Fibroblast of lung (primary cell): ENCODE measurements around the gene NADK.

ENCODE experiments used
- EZH2 ChIP-seq: IDR thresholded peaks from 2 replicates; pipeline ENCODE4 v1.5.1; 2012; ENCODE audit warnings: low read length, control low read depth, mild to moderate bottlenecking; ENCODE audit errors: missing control alignments
- TF ChIP-seq, protein P1 (sequence below), 2 donors: IDR thresholded peaks in 1 of 2; conservative IDR thresholded peaks in 1 of 2; 1 replicate in 1 of 2; 2 replicates in 1 of 2; pipeline ENCODE4 v1.5.1; 2011 to 2012; ENCODE audit warnings: low read length in 2 of 2, control low read depth in 1 of 2, inconsistent platforms in 1 of 2, low read depth in 1 of 2, mild to moderate bottlenecking in 1 of 2

DNA sequence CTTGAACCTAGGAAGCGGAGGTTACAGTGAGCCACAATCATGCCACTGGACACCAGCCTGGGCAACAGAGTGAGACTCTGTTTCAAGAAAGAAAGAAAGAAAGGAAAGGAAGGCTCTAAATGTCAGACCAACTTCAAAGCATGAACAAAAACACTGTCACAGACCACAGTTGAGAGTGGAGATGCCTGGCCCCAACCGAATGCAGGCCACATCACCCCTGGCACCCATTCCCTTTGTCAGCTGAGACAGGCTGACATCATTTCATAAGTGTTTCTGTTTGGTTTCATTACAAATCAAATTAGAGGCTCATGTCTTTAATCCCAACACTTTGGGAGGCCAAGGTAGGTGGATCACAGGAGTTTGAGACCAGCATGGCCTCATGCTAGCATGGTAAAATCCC is 28.6 kb upstream of the NADK start:
- TF ChIP-seq, protein P1, sequence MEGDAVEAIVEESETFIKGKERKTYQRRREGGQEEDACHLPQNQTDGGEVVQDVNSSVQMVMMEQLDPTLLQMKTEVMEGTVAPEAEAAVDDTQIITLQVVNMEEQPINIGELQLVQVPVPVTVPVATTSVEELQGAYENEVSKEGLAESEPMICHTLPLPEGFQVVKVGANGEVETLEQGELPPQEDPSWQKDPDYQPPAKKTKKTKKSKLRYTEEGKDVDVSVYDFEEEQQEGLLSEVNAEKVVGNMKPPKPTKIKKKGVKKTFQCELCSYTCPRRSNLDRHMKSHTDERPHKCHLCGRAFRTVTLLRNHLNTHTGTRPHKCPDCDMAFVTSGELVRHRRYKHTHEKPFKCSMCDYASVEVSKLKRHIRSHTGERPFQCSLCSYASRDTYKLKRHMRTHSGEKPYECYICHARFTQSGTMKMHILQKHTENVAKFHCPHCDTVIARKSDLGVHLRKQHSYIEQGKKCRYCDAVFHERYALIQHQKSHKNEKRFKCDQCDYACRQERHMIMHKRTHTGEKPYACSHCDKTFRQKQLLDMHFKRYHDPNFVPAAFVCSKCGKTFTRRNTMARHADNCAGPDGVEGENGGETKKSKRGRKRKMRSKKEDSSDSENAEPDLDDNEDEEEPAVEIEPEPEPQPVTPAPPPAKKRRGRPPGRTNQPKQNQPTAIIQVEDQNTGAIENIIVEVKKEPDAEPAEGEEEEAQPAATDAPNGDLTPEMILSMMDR (conservative IDR thresholded peaks at IDR 0.05 in 1 of 2, IDR thresholded peaks at IDR 0.05 in 1 of 2; ENCODE audit: low read depth in 1 of 2, low read length in 2 of 2), result no peak
- no peak for TF ChIP-seq EZH2
